HG03432 (cell line): ENCODE measurements around the gene ADAMTS6.

Experiments used
- ATAC-seq: cut with Tn5 transposase; IDR thresholded peaks from one replicate; pipeline ENCODE4 v1.9.1; 2021; ENCODE audit warnings: mild to moderate bottlenecking, moderate library complexity; ENCODE audit not compliant: unreplicated experiment

ADAMTS6 gene

GRCh38 chr5:65475336-65475735 is 6.4 kb downstream of the ADAMTS6 start:
- no peak for ATAC-seq

- ATAC-seq = no peak
Measured at GRCh38 chr5:65474130-65474711, 7.5 kb downstream of the ADAMTS6 start.

GRCh38 chr5:65468633-65469032 is 13.1 kb downstream of the ADAMTS6 start:
- ATAC-seq = no peak

- no peak for ATAC-seq
Measured at GRCh38 chr5:65462139-65462705, 19.5 kb downstream of the ADAMTS6 start.

- ATAC-seq = no peak
Measured at GRCh38 chr5:65461490-65461889, 20.2 kb downstream of the ADAMTS6 start.

- no peak for ATAC-seq
Measured at GRCh38 chr5:65459995-65460394, 21.7 kb downstream of the ADAMTS6 start.

- no peak for ATAC-seq
Measured at GRCh38 chr5:65455064-65455463, 26.7 kb downstream of the ADAMTS6 start.

- no peak for ATAC-seq
Measured at GRCh38 chr5:65451436-65451835, 30.3 kb downstream of the ADAMTS6 start.

- no peak for ATAC-seq
Measured at GRCh38 chr5:65446682-65447081, 35.0 kb downstream of the ADAMTS6 start.

GRCh38 chr5:65441800-65442199 is 39.9 kb downstream of the ADAMTS6 start:
- no peak for ATAC-seq

- ATAC-seq = no peak
Measured at GRCh38 chr5:65440456-65440855, 41.3 kb downstream of the ADAMTS6 start.

- no peak for ATAC-seq
Measured at GRCh38 chr5:65434122-65434521, 47.6 kb downstream of the ADAMTS6 start.

- ATAC-seq = no peak
Measured at GRCh38 chr5:65426656-65427055, 55.1 kb downstream of the ADAMTS6 start.

- no peak for ATAC-seq
Measured at GRCh38 chr5:65423623-65424022, 58.1 kb downstream of the ADAMTS6 start.

- ATAC-seq = no peak
Measured at GRCh38 chr5:65418661-65419060, 63.1 kb downstream of the ADAMTS6 start.

GRCh38 chr5:65413822-65414221 is 67.9 kb downstream of the ADAMTS6 start:
- no peak for ATAC-seq

GRCh38 chr5:65412842-65413241 is 68.9 kb downstream of the ADAMTS6 start:
- no peak for ATAC-seq

- ATAC-seq = no peak
Measured at GRCh38 chr5:65411356-65411755, 70.4 kb downstream of the ADAMTS6 start.

GRCh38 chr5:65395526-65396155 is 86.1 kb downstream of the ADAMTS6 start:
- ATAC-seq = no peak

- ATAC-seq = no peak
Measured at GRCh38 chr5:65394087-65394486, 87.6 kb downstream of the ADAMTS6 start.

- no peak for ATAC-seq
Measured at GRCh38 chr5:65391591-65391990, 90.1 kb downstream of the ADAMTS6 start.

GRCh38 chr5:65390208-65390607 is 91.5 kb downstream of the ADAMTS6 start:
- no peak for ATAC-seq

- ATAC-seq = no peak
Measured at GRCh38 chr5:65383859-65384258, 97.9 kb downstream of the ADAMTS6 start.
